ENCODE data around the gene CYP1B1.

Gene CYP1B1

GRCh38 chr2:38074764-38075506 is 1.0 kb downstream of the CYP1B1 start:
- no peak for DNase-seq (ENCODE audit: low spot score)

DNA sequence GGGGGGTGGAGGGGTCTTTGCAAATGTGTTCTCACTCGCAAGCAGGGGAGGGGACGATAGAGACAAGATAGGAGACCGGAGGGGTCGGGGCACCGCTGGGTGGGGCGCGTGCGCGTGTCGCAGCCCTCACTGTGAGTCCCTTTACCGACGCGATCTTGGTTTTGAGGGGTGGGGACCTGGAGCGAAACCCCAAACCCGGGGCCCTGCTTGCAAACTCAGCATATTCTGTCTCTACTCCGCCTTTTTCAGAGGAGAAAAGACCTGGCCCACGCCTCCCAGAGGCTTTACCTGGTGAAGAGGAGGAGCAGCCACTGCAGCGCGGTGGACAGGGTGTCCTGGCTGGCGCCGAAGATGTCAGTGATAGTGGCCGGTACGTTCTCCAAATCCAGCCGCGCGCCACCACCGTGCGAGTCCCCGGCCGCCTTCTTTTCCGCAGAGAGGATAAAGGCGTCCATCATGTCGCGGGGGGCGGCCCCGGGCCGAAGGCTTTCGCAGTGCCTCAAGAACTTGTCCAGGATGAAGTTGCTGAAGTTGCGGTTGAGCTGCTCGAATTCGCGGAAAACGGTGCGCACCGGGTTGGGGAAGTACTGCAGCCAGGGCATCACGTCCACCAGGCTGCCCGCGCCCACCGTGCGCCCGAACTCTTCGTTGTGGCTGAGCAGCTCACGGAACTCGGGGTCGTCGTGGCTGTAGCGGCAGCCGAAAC is 1.7 kb downstream of the CYP1B1 start:
- no peak for DNase-seq (ENCODE audit: low spot score)

GRCh38 chr2:38073211-38074057 is 2.5 kb downstream of the CYP1B1 start:
- no peak for DNase-seq (ENCODE audit: low spot score)

GRCh38 chr2:38070438-38070837 is 5.5 kb downstream of the CYP1B1 start:
- DNase-seq (ENCODE audit: low spot score), result no peak

GRCh38 chr2:38068234-38068633 is 7.7 kb downstream of the CYP1B1 start:
- no peak for DNase-seq (ENCODE audit: low spot score)

GRCh38 chr2:38066421-38067115 is 9.4 kb downstream of the CYP1B1 start:
- DNase-seq (ENCODE audit: low spot score), result no peak

- no peak for DNase-seq (ENCODE audit: low spot score)
Measured at GRCh38 chr2:38065502-38066135, 10.3 kb downstream of the CYP1B1 start.

GRCh38 chr2:38064801-38065501 is 11.0 kb downstream of the CYP1B1 start:
- DNase-seq (ENCODE audit: low spot score), result no peak

DNA sequence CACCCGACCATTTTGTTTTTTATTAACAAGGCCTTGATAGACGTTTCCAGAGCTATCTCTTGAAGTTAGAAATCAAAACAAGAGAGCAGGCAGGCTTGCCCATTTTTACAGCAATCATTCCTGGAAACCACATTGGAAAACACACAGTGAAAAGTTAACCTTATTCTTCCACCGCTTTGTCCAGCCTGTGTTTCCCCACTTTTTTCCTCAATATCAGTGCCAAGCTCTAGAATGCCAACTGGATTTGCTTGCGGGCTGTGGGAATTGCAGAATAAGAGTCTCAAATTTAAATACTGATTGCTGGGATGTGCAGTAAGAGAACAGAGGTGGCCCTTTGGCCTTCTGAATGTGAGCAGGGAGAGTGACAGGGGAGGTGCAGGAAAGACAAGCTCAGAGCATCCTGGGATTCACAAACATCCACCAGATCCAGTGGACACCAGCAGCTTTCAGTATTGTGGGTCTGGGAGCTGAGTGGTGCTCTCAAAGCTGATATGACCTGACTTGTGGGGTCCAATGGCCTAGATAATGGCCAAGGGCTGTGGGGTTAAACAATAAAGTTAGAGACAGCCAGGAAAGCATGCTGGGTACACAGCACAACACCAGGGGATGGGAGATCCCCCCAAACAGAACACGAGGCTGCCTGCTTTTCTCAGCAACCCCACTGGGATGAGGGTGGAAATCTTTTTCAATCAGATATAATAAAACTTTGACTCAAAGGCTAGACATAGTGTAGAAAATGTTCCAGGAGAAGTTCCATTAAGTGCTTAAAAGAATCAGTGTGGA is 15.5 kb downstream of the CYP1B1 start:
- DNase-seq (ENCODE audit: low spot score), result no peak

GRCh38 chr2:38057651-38058410 is 18.1 kb downstream of the CYP1B1 start:
- DNase-seq (ENCODE audit: low spot score), result no peak

GRCh38 chr2:38056216-38056615 is 19.7 kb downstream of the CYP1B1 start:
- DNase-seq (ENCODE audit: low spot score), result no peak

GRCh38 chr2:38045811-38046210 is 30.1 kb downstream of the CYP1B1 start:
- no peak for DNase-seq (ENCODE audit: low spot score)

- DNase-seq (ENCODE audit: low spot score), result no peak
Measured at GRCh38 chr2:38039121-38039910, 36.6 kb downstream of the CYP1B1 start.

GRCh38 chr2:38038682-38039081 is 37.3 kb downstream of the CYP1B1 start:
- DNase-seq (ENCODE audit: low spot score), result no peak

DNA sequence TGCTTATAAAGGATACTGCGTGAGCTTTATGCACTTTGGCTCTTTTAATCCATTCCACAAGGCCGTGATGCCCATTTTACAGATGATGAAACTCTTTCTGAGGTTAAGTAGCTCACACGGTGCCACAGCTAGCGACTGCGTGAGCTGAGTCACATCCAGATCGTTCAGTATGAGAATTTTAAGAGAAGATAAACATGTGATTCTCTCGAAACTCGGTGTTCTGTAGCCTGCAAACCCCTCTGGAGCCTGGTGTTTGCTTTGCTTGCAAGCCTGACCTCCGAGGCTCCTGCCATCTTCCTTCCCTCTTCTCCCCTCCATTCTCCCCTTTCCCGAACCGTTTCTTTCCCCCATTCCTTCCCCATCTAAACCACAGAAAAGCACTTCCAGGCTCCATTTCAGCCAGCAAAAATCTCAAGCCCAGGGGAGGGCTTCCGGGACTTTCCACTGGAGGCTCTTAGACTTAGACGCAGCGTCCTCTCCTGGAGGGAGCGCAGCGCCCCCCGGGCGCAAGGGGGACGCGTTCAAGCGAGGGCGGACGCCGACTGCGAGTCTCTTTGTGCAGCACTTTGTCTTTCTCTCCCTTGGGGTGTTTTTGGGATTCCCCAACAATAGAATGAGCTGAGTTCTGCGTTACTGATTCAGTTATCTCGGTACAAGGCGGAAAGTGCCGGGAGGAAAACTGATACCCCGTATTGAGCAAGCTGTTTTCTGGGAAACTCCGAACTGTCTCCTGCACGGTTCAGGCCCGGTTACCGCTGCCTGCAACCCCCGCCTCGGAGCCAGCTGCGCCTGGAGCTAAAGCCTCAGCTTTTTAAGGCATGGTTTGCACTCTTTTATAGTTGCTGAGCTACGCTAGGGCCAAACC is 38.0 kb downstream of the CYP1B1 start:
- no peak for DNase-seq (ENCODE audit: low spot score)

DNA sequence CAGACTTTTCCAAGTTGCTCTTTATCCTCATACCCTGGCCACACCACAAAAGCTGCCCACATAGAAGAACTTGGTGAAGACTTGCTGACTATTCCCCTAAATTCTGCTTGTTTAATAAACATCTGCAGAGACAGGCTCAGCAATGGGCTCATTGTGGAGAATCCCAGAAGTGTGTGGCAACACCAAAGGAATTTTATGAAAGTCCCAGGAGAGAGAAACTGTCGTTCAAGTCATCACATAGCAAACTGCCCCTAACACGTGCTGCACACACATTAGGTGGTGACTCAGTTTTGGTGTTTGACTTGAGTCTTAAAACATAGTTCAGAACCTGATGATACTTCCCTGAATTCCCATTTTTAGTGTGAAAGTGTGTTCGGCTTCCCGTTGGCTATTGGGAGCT is 38.6 kb downstream of the CYP1B1 start:
- no peak for DNase-seq (ENCODE audit: low spot score)

DNA sequence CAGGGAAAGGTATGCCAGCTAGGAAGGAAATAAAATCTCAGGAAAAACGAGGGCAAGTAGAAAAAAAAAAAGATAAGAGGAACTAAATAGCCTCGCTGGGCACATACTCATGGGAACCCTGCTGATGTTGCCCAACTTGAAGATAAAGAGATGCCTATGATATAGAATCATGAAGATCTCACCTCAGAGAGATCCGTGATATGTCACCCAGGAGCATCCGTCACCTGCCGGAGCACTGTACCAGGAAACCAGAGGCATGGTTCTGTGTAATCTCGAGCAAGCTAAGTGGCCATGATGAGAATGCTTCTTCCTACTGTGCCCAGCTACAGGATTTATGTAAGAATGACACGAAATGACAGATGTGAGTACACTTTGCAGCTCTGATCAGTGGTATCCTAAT is 40.0 kb downstream of the CYP1B1 start:
- no peak for DNase-seq (ENCODE audit: low spot score)

DNA sequence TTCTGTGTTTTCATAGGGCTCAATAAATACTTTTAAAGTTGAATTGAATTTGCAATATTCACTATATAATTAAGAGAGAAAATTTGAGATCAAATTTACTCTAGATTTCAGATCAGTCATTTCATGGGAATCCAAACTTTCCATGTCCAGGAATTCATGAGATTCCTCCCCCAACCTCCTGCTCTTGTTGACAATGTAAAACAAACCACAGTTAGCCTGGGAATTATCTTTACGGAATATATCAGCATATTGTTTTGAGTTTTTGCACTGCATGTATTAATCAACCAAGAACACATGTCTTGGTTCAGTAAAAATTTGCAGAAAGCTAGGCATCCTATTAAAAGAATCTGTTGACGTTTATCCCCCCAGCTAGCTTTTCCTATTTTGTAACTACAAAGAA is 42.3 kb downstream of the CYP1B1 start:
- DNase-seq (ENCODE audit: low spot score), result no peak
